ENCODE data around the gene VSIG1. TPM values are rescaled to one million over a fixed set of nuclear protein-coding genes. Genes with fewer than 3 reads are reported as not detected.

The VSIG1 gene
- total RNA-seq, 1 experiment from 2014 or later = 1.5 TPM

DNA sequence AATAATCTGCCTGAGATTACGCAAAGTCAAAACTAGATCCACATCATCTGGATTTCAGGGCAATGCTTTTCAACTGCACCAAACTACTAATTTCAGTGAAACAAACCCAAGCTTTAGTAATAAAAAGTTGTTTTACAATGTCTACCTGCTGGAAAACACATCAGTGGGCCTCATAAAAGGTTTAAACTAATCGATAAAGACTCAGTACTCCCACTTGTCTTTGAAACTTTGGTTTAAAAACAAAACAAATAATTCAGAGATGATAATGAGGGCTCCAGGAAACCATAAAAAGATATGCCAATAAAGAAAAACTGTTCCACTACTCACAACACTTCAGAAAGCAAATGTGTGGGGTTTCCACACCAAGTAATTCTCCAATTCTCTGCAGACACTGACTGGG is 36.2 kb downstream of the VSIG1 start:
- H3K9ac ChIP-seq (ENCODE audit: extremely low read depth, insufficient read length, low read length) = no peak overlapping the region
- no CpG with 5 or more reads among the region's 2 CpGs for WGBS (ENCODE audit: extremely low coverage, insufficient read length, low lambda C conversion rate)
- H3K4me2 ChIP-seq (ENCODE audit: insufficient read depth, insufficient read length, low read length) = no peak overlapping the region
- no peak overlapping the region for H2BK20ac ChIP-seq (ENCODE audit: low read depth, low read length, poor library complexity, severe bottlenecking)
- no peak overlapping the region for H3K4ac ChIP-seq (ENCODE audit: low read depth, low read length)
- H2BK15ac ChIP-seq (ENCODE audit: low read depth, low read length) = no peak overlapping the region
- no peak overlapping the region for H3K23ac ChIP-seq (ENCODE audit: insufficient read length, low read depth, low read length)
- H3K4me1 Mint-ChIP-seq = no peaks in the 10 kb centered on the region
- no peaks in the 10 kb centered on the region for H3K9me3 ChIP-seq (ENCODE audit: control insufficient read depth, low read depth, low read length)
- TF ChIP-seq, protein P1, sequence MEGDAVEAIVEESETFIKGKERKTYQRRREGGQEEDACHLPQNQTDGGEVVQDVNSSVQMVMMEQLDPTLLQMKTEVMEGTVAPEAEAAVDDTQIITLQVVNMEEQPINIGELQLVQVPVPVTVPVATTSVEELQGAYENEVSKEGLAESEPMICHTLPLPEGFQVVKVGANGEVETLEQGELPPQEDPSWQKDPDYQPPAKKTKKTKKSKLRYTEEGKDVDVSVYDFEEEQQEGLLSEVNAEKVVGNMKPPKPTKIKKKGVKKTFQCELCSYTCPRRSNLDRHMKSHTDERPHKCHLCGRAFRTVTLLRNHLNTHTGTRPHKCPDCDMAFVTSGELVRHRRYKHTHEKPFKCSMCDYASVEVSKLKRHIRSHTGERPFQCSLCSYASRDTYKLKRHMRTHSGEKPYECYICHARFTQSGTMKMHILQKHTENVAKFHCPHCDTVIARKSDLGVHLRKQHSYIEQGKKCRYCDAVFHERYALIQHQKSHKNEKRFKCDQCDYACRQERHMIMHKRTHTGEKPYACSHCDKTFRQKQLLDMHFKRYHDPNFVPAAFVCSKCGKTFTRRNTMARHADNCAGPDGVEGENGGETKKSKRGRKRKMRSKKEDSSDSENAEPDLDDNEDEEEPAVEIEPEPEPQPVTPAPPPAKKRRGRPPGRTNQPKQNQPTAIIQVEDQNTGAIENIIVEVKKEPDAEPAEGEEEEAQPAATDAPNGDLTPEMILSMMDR (conservative IDR thresholded peaks at IDR 0.05) = no peak
- H2BK5ac ChIP-seq (ENCODE audit: insufficient read length, low read length) = no peak overlapping the region
- no peak overlapping the region for H4K5ac ChIP-seq (ENCODE audit: insufficient read length, low read depth, low read length)
- no peak overlapping the region for H3K27ac ChIP-seq (ENCODE audit: insufficient read length, low read depth, low read length)
- H3K56ac ChIP-seq (ENCODE audit: insufficient read length, low read depth, low read length) = no peak overlapping the region
- no peak overlapping the region for H3K14ac ChIP-seq (ENCODE audit: insufficient read depth, low read length)
- H3K27ac Mint-ChIP-seq = no peak overlapping the region
- no peaks in the 10 kb centered on the region for H3K23me2 ChIP-seq (ENCODE audit: insufficient read length, low read depth, low read length, poor library complexity, severe bottlenecking)
- no peak overlapping the region for H2AK5ac ChIP-seq (ENCODE audit: insufficient read length, low read length)
- no peaks in the 10 kb centered on the region for H3K4me1 ChIP-seq (ENCODE audit: insufficient read depth, low read length)
- H2BK120ac ChIP-seq (ENCODE audit: low read depth, low read length, poor library complexity, severe bottlenecking) = no peak overlapping the region
- no peak overlapping the region for H2BK12ac ChIP-seq (ENCODE audit: insufficient read length, low read depth, low read length)
- H3K18ac ChIP-seq (ENCODE audit: insufficient read length, low read depth, low read length) = no peak overlapping the region
- no peak overlapping the region for H3K4me3 Mint-ChIP-seq
- no peaks in the 10 kb centered on the region for H3K27me3 Mint-ChIP-seq (ENCODE audit: low read depth)
- no peaks in the 10 kb centered on the region for H3K9me3 Mint-ChIP-seq
- H3K79me1 ChIP-seq (ENCODE audit: insufficient read depth, low read depth, low read length, poor library complexity, severe bottlenecking) = no peaks in the 10 kb centered on the region
- no peak overlapping the region for H4K8ac ChIP-seq (replicated peaks; ENCODE audit: insufficient read length, low read depth, low read length)
- no peak overlapping the region for H2AFZ ChIP-seq (ENCODE audit: low read length)
- no peak overlapping the region for H4K91ac ChIP-seq (ENCODE audit: insufficient read length, low read depth, low read length)
- no peak for DNase-seq
- no peaks in the 10 kb centered on the region for H4K20me1 ChIP-seq (ENCODE audit: control insufficient read depth, insufficient read depth, insufficient read length)
- no peak overlapping the region for H3T11ph ChIP-seq (ENCODE audit: low read length)
- no peaks in the 10 kb centered on the region for H3K79me2 ChIP-seq (ENCODE audit: insufficient read depth, low read length)
- no peaks in the 10 kb centered on the region for H3K27me3 ChIP-seq (ENCODE audit: insufficient read depth, low read length)
- peaks cover 2 to 15% (median 10%) of the 10 kb centered on the region in 3 experiments; a peak in 5 of 7 replicates for H3K36me3 Mint-ChIP-seq (ENCODE audit: insufficient read depth in 1 of 3, low read depth in 3 of 3)
